Bronchial epithelial cell (primary cell): ENCODE measurements around the gene TRMU. TPM values are rescaled to one million over a fixed set of nuclear protein-coding genes. Genes with fewer than 3 reads are reported as not detected.
"Not testable (repeated sequence)": the region's sequence is repeated elsewhere in the genome, so short reads cannot be mapped to it uniquely, and the experiment has no call there.

Experiments used
- DNase-seq: peaks from one replicate; pipeline ENCODE4 v3.0.0-alpha.2; 2010; ENCODE audit warnings: low read depth
- FAIRE-seq: peaks from 2 replicates; lab custom pipeline; 2011; peaks lifted over from hg19 to GRCh38; lab: Jason Lieb, UNC
- H3K27me3 ChIP-seq: 2 replicates; pipeline ENCODE4 v1.5.1; 2011; ENCODE audit warnings: low read length; ENCODE audit not compliant: control insufficient read depth, insufficient read depth
- H3K36me3 ChIP-seq: 2 replicates; pipeline ENCODE4 v1.5.1; 2011; ENCODE audit warnings: low read length; ENCODE audit not compliant: control insufficient read depth, insufficient read depth
- H3K4me3 ChIP-seq: 2 replicates; pipeline ENCODE4 v1.5.1; 2011; ENCODE audit warnings: mild to moderate bottlenecking, low read depth, low read length, control low read depth
- total RNA-seq: library from RNA; depleted of rRNA; stranded (reverse); fragments of >200 nt; gene quantifications from 2 replicates; pipeline ENCODE4 v1.2.1, GENCODE V29; 2014
- TF ChIP-seq, protein P1 (sequence below): IDR thresholded peaks from 2 replicates; pipeline ENCODE4 v1.5.1; 2011; ENCODE audit warnings: mild to moderate bottlenecking, moderate library complexity, low read length, control low read depth, inconsistent platforms; ENCODE audit not compliant: insufficient read depth, severe bottlenecking

Gene TRMU
- total RNA-seq, 1 donor from 2014 or later, result 38.7 TPM

DNA sequence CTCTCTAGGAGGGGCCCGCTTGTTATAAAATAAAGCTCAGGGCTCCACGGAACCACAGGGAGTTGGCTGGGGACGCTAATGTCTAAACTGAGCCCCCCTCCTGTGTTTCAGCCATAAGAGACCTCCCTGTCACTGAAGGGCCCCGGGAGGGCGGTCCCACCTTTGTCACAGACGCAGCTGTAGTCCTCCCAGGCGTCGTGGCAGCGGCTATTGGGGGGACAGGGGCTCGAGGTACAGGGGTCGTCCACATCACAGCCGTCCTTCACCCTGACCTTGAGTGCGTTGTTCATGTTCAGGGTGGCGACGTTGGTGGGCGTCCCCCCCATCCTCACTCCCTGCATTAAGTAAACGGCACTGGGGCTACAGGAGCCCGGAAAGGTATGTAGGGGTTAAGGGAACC lies 62.0 kb downstream of the TRMU start:
- Histone ChIP-seq H3K27me3 (no peaks in the 10 kb centered on the region), H3K36me3 (peaks cover 53% of the 10 kb centered on the region), H3K4me3 (no peak overlapping the region)
- TF ChIP-seq, protein P1, sequence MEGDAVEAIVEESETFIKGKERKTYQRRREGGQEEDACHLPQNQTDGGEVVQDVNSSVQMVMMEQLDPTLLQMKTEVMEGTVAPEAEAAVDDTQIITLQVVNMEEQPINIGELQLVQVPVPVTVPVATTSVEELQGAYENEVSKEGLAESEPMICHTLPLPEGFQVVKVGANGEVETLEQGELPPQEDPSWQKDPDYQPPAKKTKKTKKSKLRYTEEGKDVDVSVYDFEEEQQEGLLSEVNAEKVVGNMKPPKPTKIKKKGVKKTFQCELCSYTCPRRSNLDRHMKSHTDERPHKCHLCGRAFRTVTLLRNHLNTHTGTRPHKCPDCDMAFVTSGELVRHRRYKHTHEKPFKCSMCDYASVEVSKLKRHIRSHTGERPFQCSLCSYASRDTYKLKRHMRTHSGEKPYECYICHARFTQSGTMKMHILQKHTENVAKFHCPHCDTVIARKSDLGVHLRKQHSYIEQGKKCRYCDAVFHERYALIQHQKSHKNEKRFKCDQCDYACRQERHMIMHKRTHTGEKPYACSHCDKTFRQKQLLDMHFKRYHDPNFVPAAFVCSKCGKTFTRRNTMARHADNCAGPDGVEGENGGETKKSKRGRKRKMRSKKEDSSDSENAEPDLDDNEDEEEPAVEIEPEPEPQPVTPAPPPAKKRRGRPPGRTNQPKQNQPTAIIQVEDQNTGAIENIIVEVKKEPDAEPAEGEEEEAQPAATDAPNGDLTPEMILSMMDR, result no peak
- FAIRE-seq (no peak), DNase-seq (no peak)

DNA sequence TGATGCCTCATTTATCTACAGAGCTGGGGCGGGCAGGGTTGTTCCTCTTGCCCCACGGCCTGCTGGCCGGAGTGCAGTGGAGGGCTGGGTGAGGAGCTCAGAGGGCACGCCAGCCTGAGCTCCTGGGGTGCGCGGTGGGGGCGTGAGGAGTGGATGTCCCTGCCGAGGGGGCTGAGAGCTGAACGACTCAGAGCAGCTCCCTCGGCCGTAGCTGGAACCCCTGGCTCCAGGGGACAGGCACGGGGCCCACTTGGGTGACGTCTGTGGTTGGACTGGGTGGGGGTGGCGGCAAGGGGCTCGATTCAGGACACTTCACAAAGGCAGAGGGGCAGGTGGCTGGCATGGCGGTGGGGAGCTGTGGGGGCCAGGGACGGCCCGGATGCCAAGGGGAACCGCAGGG lies 62.4 kb downstream of the TRMU start:
- TF ChIP-seq, protein P1, result no peak
- no peak overlapping the region for H3K4me3 ChIP-seq
- H3K27me3 ChIP-seq, result no peaks in the 10 kb centered on the region
- no peak for DNase-seq
- peaks cover 49% of the 10 kb centered on the region for H3K36me3 ChIP-seq
- FAIRE-seq, result no peak

DNA sequence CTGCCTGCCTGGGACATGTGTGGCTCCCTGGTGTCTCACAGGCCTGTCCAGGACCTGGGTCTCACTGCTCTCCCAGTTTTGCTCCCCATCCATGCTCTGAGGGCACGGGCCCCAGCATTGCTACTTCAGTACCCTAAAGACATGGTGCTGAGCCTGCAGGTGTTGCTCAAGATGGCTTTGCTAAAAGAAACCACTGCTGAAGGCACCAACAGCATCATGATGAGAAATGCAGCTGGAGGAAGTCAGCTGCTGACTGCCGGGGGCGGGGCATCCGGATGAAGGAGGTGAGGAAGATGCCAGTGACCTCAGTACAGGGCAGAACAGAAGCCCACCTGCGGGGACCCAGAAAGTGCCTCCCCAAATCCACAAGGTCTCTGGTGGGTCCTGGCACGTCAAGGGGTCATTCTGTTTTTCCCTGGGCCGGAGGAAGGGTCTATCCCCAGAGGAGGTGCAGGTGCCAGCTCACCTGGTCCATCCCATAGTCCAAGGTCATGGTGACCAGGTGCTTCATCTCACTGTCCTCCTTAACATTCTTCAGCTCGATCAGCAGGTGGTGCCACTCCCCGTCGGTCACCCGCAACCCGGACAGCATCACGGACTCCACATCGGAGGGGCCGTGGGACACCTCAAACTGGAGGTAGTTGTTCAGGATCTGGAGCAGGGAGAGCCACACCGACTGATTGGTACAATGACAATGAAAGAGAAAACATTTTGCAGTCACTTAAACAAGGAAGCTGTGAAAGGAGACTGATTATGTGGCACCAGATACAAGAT lies 63.9 kb downstream of the TRMU start:
- TF ChIP-seq, protein P1, result no peak
- Histone ChIP-seq H3K27me3 (no peaks in the 10 kb centered on the region), H3K4me3 (no peak overlapping the region), H3K36me3 (peaks cover 41% of the 10 kb centered on the region)
- no peak for FAIRE-seq
- DNase-seq, result no peak

DNA sequence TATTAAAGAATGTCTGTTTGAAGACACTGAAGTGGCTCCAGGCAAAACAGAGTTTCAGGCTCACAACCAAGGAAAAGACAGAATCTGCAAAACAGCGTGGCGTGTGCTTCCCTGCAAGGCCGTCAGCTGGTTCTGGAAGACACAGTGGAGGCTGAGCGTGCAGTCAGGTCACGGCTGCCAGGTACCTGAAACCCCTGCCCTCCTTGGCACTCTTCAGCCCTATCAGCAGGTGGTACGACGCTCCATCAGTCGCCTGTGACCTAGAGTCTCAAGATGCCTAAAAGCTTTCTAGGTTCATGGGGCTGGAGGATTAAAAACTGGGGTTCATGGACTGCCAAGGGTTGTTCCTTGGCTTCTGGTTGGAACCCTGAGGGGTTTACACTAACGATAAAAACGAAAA lies 65.9 kb downstream of the TRMU start:
- no peak overlapping the region for H3K4me3 ChIP-seq
- no peaks in the 10 kb centered on the region for H3K27me3 ChIP-seq
- FAIRE-seq (no peak), DNase-seq (no peak)
- H3K36me3 ChIP-seq, result peaks cover 41% of the 10 kb centered on the region
- TF ChIP-seq, protein P1, result no peak

DNA sequence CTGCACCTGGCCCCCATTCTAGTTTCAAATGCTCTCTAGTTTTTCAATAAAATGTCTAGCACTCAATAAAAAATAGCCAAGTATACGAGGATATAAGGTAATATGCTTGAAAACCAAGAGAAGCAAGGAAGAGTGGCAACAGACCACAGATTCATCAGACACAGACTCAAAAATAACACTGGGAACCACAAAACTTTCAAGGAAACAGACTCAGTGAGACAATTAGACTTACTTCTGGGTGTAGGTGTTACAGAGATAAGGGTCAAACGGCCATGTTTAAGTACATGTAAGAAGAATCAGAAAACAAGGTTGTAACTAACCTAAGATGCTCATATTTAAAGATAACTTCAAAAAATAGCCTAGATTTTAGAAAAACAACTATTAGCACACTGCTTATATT lies 67.0 kb downstream of the TRMU start:
- H3K27me3 ChIP-seq, result no peaks in the 10 kb centered on the region
- H3K4me3 ChIP-seq, result no peak overlapping the region
- FAIRE-seq (no peak), DNase-seq (no peak)
- TF ChIP-seq, protein P1, result no peak
- H3K36me3 ChIP-seq, result peaks cover 44% of the 10 kb centered on the region

DNA sequence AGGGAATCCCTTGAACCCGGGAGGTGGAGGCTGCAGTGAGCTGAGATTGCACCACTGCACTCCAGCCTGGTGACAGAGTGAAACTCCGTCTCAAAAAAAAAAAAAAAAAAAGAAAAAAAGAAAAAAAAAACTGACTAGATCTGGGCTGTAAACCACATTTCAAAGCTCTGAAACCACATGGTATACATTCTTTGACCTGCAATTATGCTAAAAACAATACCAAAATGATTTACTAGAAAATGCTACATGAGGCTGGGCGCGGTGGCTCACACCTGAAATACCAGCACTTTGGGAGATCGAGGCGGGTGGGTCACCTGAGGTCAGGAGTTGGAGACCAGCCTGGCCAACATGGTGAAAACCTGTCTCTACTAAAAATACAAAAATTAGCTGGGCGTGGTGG lies 68.4 kb downstream of the TRMU start:
- not testable (repeated sequence) for H3K27me3 ChIP-seq, DNase-seq, H3K4me3 ChIP-seq, FAIRE-seq
- peaks cover 36% of the 10 kb centered on the region for H3K36me3 ChIP-seq
